Gastroesophageal sphincter (tissue), 3 donors: Measurements from ENCODE around the gene SPATA31D4.

ENCODE experiments used
- CTCF ChIP-seq, 4 experiments: fragments of 200-600 bp in 2 of 4; fragments of 450-650 bp in 2 of 4; sonication (generic) in 1 of 4; IDR thresholded peaks; one replicate each; pipeline ENCODE4 v1.5.1; 2017 to 2019; ENCODE audit warnings: antibody characterized with exemption in 4 of 4, mild to moderate bottlenecking in 2 of 4, moderate library complexity in 2 of 4
- EP300 ChIP-seq: sonication (generic); formaldehyde crosslinking; IDR thresholded peaks from one replicate; pipeline ENCODE4 v1.6.1; 2017; ENCODE audit warnings: antibody characterized with exemption, mild to moderate bottlenecking
- POLR2AphosphoS5 ChIP-seq: sonication (generic); formaldehyde crosslinking; IDR thresholded peaks from one replicate; pipeline ENCODE4 v1.6.1; 2017; ENCODE audit warnings: antibody characterized with exemption

DNA sequence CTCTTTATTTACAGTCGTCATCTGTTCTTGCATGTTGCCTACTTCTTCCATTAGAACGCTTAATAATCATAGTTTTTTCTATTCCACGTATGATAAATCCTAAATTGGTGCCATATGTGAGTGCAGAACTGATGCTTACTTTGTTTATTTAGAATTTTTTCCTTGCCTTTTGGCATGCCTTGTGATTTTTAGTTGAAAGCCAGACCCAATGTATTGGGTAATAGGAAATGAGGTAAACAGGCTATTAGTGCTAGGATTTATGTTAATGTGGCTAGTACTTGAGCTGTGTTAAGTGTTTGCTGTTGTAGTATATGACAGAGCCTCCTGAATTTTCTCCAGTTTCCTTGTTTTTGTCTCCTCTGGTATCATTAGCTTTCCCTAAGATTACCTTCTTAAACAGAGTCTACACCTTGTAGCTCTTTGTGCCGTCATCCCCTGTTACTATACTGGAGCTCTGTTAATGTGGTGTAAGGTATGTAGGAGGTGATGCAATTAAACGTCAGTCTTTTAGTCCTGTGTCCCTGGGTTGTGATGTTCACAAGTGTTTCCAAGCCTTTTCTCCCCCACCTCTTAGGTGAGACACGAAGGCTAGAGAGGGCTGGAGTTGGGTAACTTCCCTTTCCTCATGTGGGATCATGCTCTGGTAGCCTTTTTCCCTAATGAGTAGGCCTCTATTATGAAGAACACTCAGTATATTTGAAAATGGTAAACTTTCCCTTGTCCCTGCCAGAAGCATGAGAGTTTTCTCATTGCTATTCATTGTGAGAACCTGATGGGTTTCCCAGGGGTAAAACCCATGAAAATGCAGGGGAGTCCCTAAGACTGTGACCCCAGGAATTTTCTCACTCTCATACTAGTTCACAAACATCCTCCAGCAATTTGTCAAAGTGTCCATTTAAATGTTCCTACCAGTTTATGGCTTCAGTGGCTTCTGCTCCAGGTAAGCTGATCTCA lies 36.3 kb downstream of the SPATA31D4 start:
- TF ChIP-seq CTCF (IDR thresholded peaks at IDR 0.05) (no peak), EP300 (no peak), POLR2AphosphoS5 (no peak)
